Mononuclear cell (primary cell): ENCODE data around the gene KCTD7. TPM values are rescaled to one million over a fixed set of nuclear protein-coding genes. Genes with fewer than 3 reads are reported as not detected.
"Not testable (repeated sequence)": the region's sequence is repeated elsewhere in the genome, so short reads cannot be mapped to it uniquely, and the experiment has no call there.

ENCODE experiments used
- H3K27me3 ChIP-seq: 2 replicates; pipeline ENCODE4 v1.6.0; 2011; ENCODE audit warnings: low read length, control low read depth; ENCODE audit not compliant: insufficient read depth
- H3K4me1 ChIP-seq: 2 replicates; pipeline ENCODE4 v1.5.1; 2011; ENCODE audit warnings: mild to moderate bottlenecking, low read length, control low read depth; ENCODE audit not compliant: insufficient read depth
- H3K4me3 ChIP-seq: 2 replicates; pipeline ENCODE4 v1.5.1; 2011; ENCODE audit warnings: mild to moderate bottlenecking, low read length, moderate library complexity
- H3K9me3 ChIP-seq: 2 replicates; pipeline ENCODE4 v1.5.1; 2011; ENCODE audit warnings: low read depth, mild to moderate bottlenecking, control low read depth, low read length
- total RNA-seq: library from RNA; depleted of rRNA; stranded (reverse); fragments of >200 nt; gene quantifications from one replicate; pipeline ENCODE4 v1.2.3, GENCODE V29; 2012

KCTD7 gene
- total RNA-seq, 1 donor, result 8.7 TPM

GRCh38 chr7:66635322-66635981, 6.8 kb downstream of the KCTD7 start:
- H3K9me3 ChIP-seq, H3K27me3 ChIP-seq, H3K4me3 ChIP-seq: not testable (repeated sequence)
- H3K4me1 ChIP-seq, result peaks cover 38% of the 10 kb centered on the region

- H3K4me1 ChIP-seq, result peaks cover 32% of the 10 kb centered on the region
- not testable (repeated sequence) for H3K27me3 ChIP-seq, H3K4me3 ChIP-seq, H3K9me3 ChIP-seq
Observed at GRCh38 chr7:66635982-66636546, 7.4 kb downstream of the KCTD7 start.

- H3K27me3 ChIP-seq, result no peaks in the 10 kb centered on the region
- H3K4me1 ChIP-seq, result peaks cover 10% of the 10 kb centered on the region
- H3K9me3 ChIP-seq, result no peaks in the 10 kb centered on the region
- no peak overlapping the region for H3K4me3 ChIP-seq
Observed at GRCh38 chr7:66638309-66639099, 9.8 kb downstream of the KCTD7 start.

- Histone ChIP-seq H3K4me3 (no peak overlapping the region), H3K4me1 (peaks cover 5% of the 10 kb centered on the region), H3K27me3 (no peaks in the 10 kb centered on the region), H3K9me3 (no peaks in the 10 kb centered on the region)
Observed at GRCh38 chr7:66639773-66640172, 11.1 kb downstream of the KCTD7 start.

- Histone ChIP-seq H3K27me3 (no peaks in the 10 kb centered on the region), H3K9me3 (no peaks in the 10 kb centered on the region), H3K4me3 (no peak overlapping the region), H3K4me1 (no peaks in the 10 kb centered on the region)
Observed at GRCh38 chr7:66640802-66641525, 12.3 kb downstream of the KCTD7 start.

GRCh38 chr7:66641526-66641871, 12.8 kb downstream of the KCTD7 start:
- Histone ChIP-seq H3K9me3 (no peaks in the 10 kb centered on the region), H3K4me3 (no peak overlapping the region), H3K27me3 (no peaks in the 10 kb centered on the region), H3K4me1 (no peaks in the 10 kb centered on the region)

GRCh38 chr7:66642186-66642585, 13.5 kb downstream of the KCTD7 start:
- no peaks in the 10 kb centered on the region for H3K27me3 ChIP-seq
- no peak overlapping the region for H3K4me3 ChIP-seq
- no peaks in the 10 kb centered on the region for H3K4me1 ChIP-seq
- H3K9me3 ChIP-seq, result no peaks in the 10 kb centered on the region

- no peaks in the 10 kb centered on the region for H3K27me3 ChIP-seq
Observed at GRCh38 chr7:66642932-66643331, 14.3 kb downstream of the KCTD7 start.

GRCh38 chr7:66643395-66643794, 14.7 kb downstream of the KCTD7 start:
- Histone ChIP-seq H3K27me3 (no peaks in the 10 kb centered on the region), H3K9me3 (no peaks in the 10 kb centered on the region), H3K4me3 (no peak overlapping the region), H3K4me1 (no peaks in the 10 kb centered on the region)

More at GRCh38 chr7:66642932-66643331, 14.3 kb downstream of the KCTD7 start:
- Histone ChIP-seq H3K4me1 (no peaks in the 10 kb centered on the region), H3K4me3 (no peak overlapping the region), H3K9me3 (no peaks in the 10 kb centered on the region)

GRCh38 chr7:66651026-66651425, 22.3 kb downstream of the KCTD7 start:
- H3K27me3 ChIP-seq, H3K9me3 ChIP-seq, H3K4me3 ChIP-seq: not testable (repeated sequence)
- H3K4me1 ChIP-seq, result peaks cover 20% of the 10 kb centered on the region

GRCh38 chr7:66653719-66654274, 25.1 kb downstream of the KCTD7 start:
- not testable (repeated sequence) for H3K27me3 ChIP-seq, H3K9me3 ChIP-seq
- H3K4me1 ChIP-seq, result peaks cover 20% of the 10 kb centered on the region
- peak overlapping the region; percentile 71 for H3K4me3 ChIP-seq

GRCh38 chr7:66654275-66655112, 25.8 kb downstream of the KCTD7 start:
- H3K4me1 ChIP-seq, result peaks cover 20% of the 10 kb centered on the region
- no peaks in the 10 kb centered on the region for H3K9me3 ChIP-seq
- no peaks in the 10 kb centered on the region for H3K27me3 ChIP-seq
- H3K4me3 ChIP-seq, result peak overlapping the region; percentile 71

GRCh38 chr7:66655113-66655806, 26.6 kb downstream of the KCTD7 start:
- H3K4me3 ChIP-seq, result peak overlapping the region; percentile 71
- H3K27me3 ChIP-seq, H3K9me3 ChIP-seq: not testable (repeated sequence)
- H3K4me1 ChIP-seq, result peaks cover 20% of the 10 kb centered on the region
